ENCODE results near the gene KRTDAP. TPM values are rescaled to one million over a fixed set of nuclear protein-coding genes. Genes with fewer than 3 reads are reported as not detected.

The KRTDAP gene
- total RNA-seq, 1 donor from 2014 or later, result 0.80 TPM

- DNase-seq (ENCODE audit: extremely low spot score, unreplicated experiment), result no peak
- H3K4me1 Mint-ChIP-seq (ENCODE audit: unreplicated experiment), result no peaks in the 10 kb centered on the region
- H3K27me3 Mint-ChIP-seq, result no peaks in the 10 kb centered on the region
- H3K36me3 Mint-ChIP-seq, result no peaks in the 10 kb centered on the region
- no peak overlapping the region for H3K4me3 Mint-ChIP-seq
- H3K27ac Mint-ChIP-seq, result no peak overlapping the region
- H3K9me3 Mint-ChIP-seq, result no peaks in the 10 kb centered on the region
- TF ChIP-seq, protein P1, sequence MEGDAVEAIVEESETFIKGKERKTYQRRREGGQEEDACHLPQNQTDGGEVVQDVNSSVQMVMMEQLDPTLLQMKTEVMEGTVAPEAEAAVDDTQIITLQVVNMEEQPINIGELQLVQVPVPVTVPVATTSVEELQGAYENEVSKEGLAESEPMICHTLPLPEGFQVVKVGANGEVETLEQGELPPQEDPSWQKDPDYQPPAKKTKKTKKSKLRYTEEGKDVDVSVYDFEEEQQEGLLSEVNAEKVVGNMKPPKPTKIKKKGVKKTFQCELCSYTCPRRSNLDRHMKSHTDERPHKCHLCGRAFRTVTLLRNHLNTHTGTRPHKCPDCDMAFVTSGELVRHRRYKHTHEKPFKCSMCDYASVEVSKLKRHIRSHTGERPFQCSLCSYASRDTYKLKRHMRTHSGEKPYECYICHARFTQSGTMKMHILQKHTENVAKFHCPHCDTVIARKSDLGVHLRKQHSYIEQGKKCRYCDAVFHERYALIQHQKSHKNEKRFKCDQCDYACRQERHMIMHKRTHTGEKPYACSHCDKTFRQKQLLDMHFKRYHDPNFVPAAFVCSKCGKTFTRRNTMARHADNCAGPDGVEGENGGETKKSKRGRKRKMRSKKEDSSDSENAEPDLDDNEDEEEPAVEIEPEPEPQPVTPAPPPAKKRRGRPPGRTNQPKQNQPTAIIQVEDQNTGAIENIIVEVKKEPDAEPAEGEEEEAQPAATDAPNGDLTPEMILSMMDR (conservative IDR thresholded peaks at IDR 0.05), result no peak
Measured at GRCh38 chr19:35498220-35498619, 8.0 kb upstream of the KRTDAP start.

GRCh38 chr19:35497406-35497805 is 7.1 kb upstream of the KRTDAP start:
- Mint-ChIP-seq H3K4me1 (ENCODE audit: unreplicated experiment) (no peaks in the 10 kb centered on the region), H3K36me3 (no peaks in the 10 kb centered on the region), H3K27me3 (peaks cover 3% of the 10 kb centered on the region), H3K27ac (no peak overlapping the region), H3K4me3 (no peak overlapping the region), H3K9me3 (no peaks in the 10 kb centered on the region)
- TF ChIP-seq, protein P1 (conservative IDR thresholded peaks at IDR 0.05), result no peak
- DNase-seq (ENCODE audit: extremely low spot score, unreplicated experiment), result no peak

DNA sequence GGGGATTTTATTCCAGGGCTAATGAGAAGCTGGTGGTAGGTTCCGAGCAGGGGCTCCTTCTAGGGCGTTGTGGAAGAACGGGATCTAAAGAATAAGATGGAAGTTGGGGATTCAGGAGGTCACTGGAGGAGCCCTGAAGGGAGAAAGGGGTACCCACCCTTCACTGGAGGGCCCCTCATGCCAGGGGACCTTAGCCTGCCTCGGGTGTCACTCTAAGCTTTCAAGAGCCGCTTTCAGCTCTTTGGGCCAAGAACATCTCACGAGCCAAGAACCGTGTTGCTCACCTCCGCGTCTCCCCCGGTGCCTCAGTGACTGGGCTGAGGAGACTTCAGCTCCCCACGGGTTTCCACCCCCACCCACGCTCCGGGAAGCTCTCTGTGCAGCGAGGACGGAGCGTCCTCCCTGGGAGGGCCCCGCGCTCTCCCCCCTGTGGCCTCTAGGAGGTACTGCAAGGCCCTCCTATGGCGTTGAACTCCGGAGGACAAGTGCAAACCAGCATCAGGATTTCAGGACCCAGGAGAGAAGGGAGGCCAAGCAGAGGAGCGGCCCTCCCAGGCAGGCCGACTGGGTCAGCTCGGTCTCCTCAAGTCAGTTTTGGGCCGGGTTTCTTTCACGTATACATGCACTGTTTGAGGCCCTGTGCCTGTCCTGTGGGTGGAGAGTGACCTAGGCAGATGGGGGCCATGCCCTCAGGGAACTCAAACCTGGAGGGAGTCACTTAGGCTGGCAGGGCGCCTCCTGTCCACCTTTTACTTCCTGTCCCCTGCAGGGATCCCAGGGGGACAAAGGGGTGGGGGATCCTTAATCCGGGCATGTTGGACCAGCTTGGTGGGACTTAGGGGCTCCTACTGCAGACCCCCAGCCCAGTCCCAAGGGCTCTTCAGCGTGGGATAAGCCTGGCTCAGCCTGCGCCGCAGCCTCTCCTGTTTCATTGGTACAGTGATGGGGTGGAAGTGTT is 5.1 kb upstream of the KRTDAP start:
- Mint-ChIP-seq H3K4me3 (peak overlapping the region; percentile 44), H3K9me3 (no peaks in the 10 kb centered on the region), H3K27me3 (peaks cover 12% of the 10 kb centered on the region), H3K27ac (peak overlapping the region; percentile 53), H3K4me1 (ENCODE audit: unreplicated experiment) (no peaks in the 10 kb centered on the region), H3K36me3 (no peaks in the 10 kb centered on the region)
- TF ChIP-seq, protein P1 (conservative IDR thresholded peaks at IDR 0.05), result peak; percentile 92
- no peak for DNase-seq (ENCODE audit: extremely low spot score, unreplicated experiment)

DNA sequence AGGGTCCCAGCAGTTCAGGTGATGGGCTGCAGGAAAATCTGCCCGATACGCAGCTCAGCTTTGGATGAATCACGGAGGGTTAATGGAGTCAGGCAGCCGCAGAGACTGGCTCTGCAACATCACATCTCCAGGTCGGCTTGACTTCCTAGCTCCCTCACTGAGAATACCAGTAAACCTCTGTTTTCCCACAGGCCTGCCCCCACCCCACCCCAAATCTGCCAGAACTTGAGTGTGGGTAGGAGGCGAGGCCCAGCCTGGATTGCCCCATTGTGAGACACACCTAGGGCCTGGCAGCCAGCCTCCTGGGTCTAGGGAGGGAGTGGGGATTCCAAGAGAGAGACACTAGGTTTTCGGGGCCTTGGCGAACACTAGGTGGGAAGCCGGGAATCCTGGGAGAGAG is 3.7 kb upstream of the KRTDAP start:
- Mint-ChIP-seq H3K36me3 (no peaks in the 10 kb centered on the region), H3K4me1 (ENCODE audit: unreplicated experiment) (no peaks in the 10 kb centered on the region), H3K9me3 (no peaks in the 10 kb centered on the region), H3K27ac (no peak overlapping the region), H3K27me3 (peaks cover 16% of the 10 kb centered on the region), H3K4me3 (no peak overlapping the region)
- TF ChIP-seq, protein P1 (conservative IDR thresholded peaks at IDR 0.05), result no peak
- DNase-seq (ENCODE audit: extremely low spot score, unreplicated experiment), result no peak

GRCh38 chr19:35491836-35492360 is 1.6 kb upstream of the KRTDAP start:
- Mint-ChIP-seq H3K9me3 (no peaks in the 10 kb centered on the region), H3K27ac (peak overlapping the region; percentile 24), H3K4me1 (ENCODE audit: unreplicated experiment) (no peaks in the 10 kb centered on the region), H3K36me3 (no peaks in the 10 kb centered on the region), H3K4me3 (no peak overlapping the region), H3K27me3 (peaks cover 22% of the 10 kb centered on the region)
- DNase-seq (ENCODE audit: extremely low spot score, unreplicated experiment), result no peak
- TF ChIP-seq, protein P1 (conservative IDR thresholded peaks at IDR 0.05), result no peak

Measured in type B pancreatic cell (in vitro differentiated cells).